ENCODE data around the gene WAS.

DNA sequence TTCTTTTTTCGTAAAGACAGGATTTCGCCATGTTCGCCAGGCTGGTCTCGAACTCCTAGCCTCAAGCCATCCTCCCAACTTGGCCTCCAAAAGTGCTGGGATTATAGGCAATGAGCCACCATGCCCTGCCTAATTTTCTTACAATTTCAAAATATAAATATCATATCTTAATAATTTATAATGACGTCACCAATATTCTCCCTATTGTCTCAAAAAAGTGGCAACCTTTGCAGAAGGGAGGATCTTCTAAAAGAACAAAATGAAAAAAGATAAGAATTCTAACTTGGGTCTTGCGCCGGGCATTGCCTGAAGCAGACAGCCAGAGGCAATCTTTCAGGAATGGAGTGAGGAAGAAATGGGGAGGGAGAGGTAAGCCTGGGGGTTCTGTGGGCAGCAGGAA lies 37.9 kb upstream of the WAS start:
- TF ChIP-seq POLR2AphosphoS5 (IDR thresholded peaks at IDR 0.05; ENCODE audit: borderline replicate concordance, low read depth, low read length), result no peak
- no peak for TF ChIP-seq EZH2 (IDR thresholded peaks at IDR 0.05)
